Naive thymus-derived CD8-positive, alpha-beta T cell (primary cell): ENCODE results near the gene PPP1R14B. TPM values are rescaled to one million over a fixed set of nuclear protein-coding genes. Genes with fewer than 3 reads are reported as not detected.

Experiments used
- ATAC-seq, 2 donors: fragments of 150-1000 bp; cut with Tn5 transposase in 1 of 2; sonication (Bioruptor Pico), chemical (Tn5 transposase) in 1 of 2; 1 replicate in 1 of 2; 2 replicates in 1 of 2; pipeline ENCODE4 v1.10.0; 2021; ENCODE audit warnings: mild to moderate bottlenecking in 2 of 2, moderate library complexity in 2 of 2
- POLR2A ChIA-PET: fragments of 350-600 bp; sonication (Branson Sonifier 250); formaldehyde crosslinking; loops from one replicate; lab custom pipeline; 2021; ENCODE audit warnings: antibody characterized with exemption; lab: Charles Lee
- DNase-seq, 10 donors: peaks; one replicate each; pipeline versions ENCODE4 v3.0.0 to v3.0.0-alpha.2; 2020 to 2022
- H3K27ac Mint-ChIP-seq, 10 donors: one replicate each; pipeline ENCODE4 v1.8.0; 2020 to 2022; ENCODE audit warnings: mild to moderate bottlenecking in 10 of 10, mixed read lengths in 10 of 10, moderate library complexity in 4 of 10, inconsistent platforms in 1 of 10
- H3K27me3 Mint-ChIP-seq, 5 donors: one replicate each; pipeline ENCODE4 v1.8.0; 2021 to 2022; ENCODE audit warnings: mixed read lengths in 5 of 5
- H3K36me3 Mint-ChIP-seq, 3 donors: one replicate each; pipeline ENCODE4 v1.8.0; 2020 to 2022; ENCODE audit warnings: mixed read lengths in 3 of 3, mild to moderate bottlenecking in 2 of 3, inconsistent platforms in 1 of 3
- H3K4me1 Mint-ChIP-seq, 4 donors: one replicate each; pipeline ENCODE4 v1.8.0; 2021 to 2022; ENCODE audit warnings: mixed read lengths in 4 of 4
- H3K4me3 Mint-ChIP-seq, 10 donors: one replicate each; pipeline ENCODE4 v1.8.0; 2020 to 2022; ENCODE audit warnings: mild to moderate bottlenecking in 10 of 10, mixed read lengths in 10 of 10, moderate library complexity in 6 of 10, inconsistent platforms in 1 of 10
- H3K9me3 Mint-ChIP-seq, 9 donors: one replicate each; pipeline ENCODE4 v1.8.0; 2020 to 2022; ENCODE audit warnings: mixed read lengths in 9 of 9, mild to moderate bottlenecking in 3 of 9, inconsistent platforms in 1 of 9, moderate library complexity in 1 of 9
- polyA plus RNA-seq, 3 donors: library from polyadenylated mRNA; unstranded; fragments of 300-500 nt; fragmentation: Illumina TruSeq; gene quantifications; one replicate each; pipeline ENCODE4 v1.2.3, GENCODE V29; 2021
- total RNA-seq, 8 experiments: library from RNA in 2 of 8; stranded (reverse) in 2 of 8; gene quantifications; one replicate each; pipeline ENCODE4 v1.2.3 and lab custom pipeline; 2021 to 2026

PPP1R14B gene
- total and polyA plus RNA-seq, 5 experiments from 2014 or later: 22.4 to 50.6 (median 45.4) TPM

- H3K27ac Mint-ChIP-seq: peak overlapping the region in 2 of 10 donors; percentile 29 to 75
- POLR2A ChIA-PET: interaction anchor here (0.5 to 9.9 kb wide), 3 partner anchors 16 to 83 kb away, joined by 3 to 140 read pairs (median 5); no protein-coding TSS in a partner anchor
- H3K4me1 Mint-ChIP-seq: peaks cover 10 to 31% (median 29%) of the 10 kb centered on the region in 4 donors
- no peaks in the 10 kb centered on the region for H3K9me3 Mint-ChIP-seq
- ATAC-seq (no peak), DNase-seq (peak in 1 of 10 donors; percentile 57)
- H3K36me3 Mint-ChIP-seq: no peaks in the 10 kb centered on the region
- H3K4me3 Mint-ChIP-seq: peak overlapping the region in 5 of 10 donors; percentile 18 to 62 (median 36)
- peaks cover 2 to 17% (median 11%) of the 10 kb centered on the region in 5 donors for H3K27me3 Mint-ChIP-seq
Observed at GRCh38 chr11:64287676-64288352, 41.1 kb upstream of the PPP1R14B start.

- Mint-ChIP-seq H3K4me1 (peaks cover 11 to 28% (median 26%) of the 10 kb centered on the region in 4 donors), H3K9me3 (no peaks in the 10 kb centered on the region), H3K27me3 (peaks cover 2 to 10% (median 8%) of the 10 kb centered on the region in 5 donors), H3K36me3 (peaks cover 0 to 3% (median 0%) of the 10 kb centered on the region in 3 donors), H3K4me3 (peak overlapping the region; percentile 61 to 88 (median 82)), H3K27ac (peak overlapping the region; percentile 29 to 94 (median 87))
- POLR2A ChIA-PET: interaction anchor here (2.7 to 9.9 kb wide), 2 partner anchors 16 to 18 kb away, joined by 18 to 140 read pairs; partner anchors contain the start of gene ESRRA
- DNase-seq (no peak), ATAC-seq (no peak)
Observed at GRCh38 chr11:64286801-64287159, 40.0 kb upstream of the PPP1R14B start.

DNA sequence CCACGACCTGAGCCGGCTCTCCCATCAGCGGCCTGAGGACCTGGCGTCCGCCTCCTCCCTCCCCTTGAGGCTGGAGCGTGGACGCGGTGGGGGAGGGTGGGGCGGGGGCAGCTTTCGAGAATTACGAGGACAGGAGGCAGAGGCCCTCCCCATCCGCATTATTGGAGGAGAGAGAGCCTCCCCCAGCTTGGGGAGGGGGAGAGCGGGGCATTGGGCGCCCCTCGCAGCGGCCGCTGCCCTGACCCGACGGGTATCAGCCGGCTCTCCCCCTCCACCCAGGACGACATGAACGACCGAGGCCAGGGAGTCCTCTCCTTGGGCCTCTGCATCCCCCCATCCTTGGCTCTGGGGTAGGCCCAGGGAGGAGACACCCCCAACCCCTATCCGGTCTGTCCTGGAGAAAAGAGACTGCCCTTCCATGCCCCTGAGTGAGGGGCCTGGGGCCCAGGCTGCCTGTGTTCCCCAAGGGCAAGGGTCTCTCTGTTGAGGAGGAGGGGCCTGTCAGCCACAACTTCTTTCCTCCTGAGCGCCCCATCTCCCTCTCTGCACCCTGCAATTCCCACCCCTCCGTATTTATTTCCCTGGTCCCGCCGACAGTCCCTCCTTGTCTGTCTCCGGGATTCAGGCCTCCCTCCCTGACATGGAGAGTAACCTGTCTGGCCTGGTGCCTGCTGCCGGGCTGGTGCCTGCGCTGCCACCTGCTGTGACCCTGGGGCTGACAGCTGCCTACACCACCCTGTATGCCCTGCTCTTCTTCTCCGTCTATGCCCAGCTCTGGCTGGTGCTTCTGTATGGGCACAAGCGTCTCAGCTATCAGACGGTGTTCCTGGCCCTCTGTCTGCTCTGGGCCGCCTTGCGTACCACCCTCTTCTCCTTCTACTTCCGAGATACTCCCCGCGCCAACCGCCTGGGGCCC lies 39.4 kb upstream of the PPP1R14B start:
- POLR2A ChIA-PET: interaction anchor here (0.9 to 9.9 kb wide), 9 partner anchors 15 to 493 kb away, joined by 3 to 140 read pairs (median 11); partner anchors contain the start of genes ESRRA, FERMT3, NUDT22 and PPP1R14B
- H3K27ac Mint-ChIP-seq: peak overlapping the region; percentile 29 to 97 (median 87)
- peak in 1 of 10 donors; percentile 63 for DNase-seq
- peaks cover 2 to 9% (median 8%) of the 10 kb centered on the region in 5 donors for H3K27me3 Mint-ChIP-seq
- H3K4me1 Mint-ChIP-seq: peaks cover 11 to 31% (median 27%) of the 10 kb centered on the region in 4 donors
- no peaks in the 10 kb centered on the region for H3K9me3 Mint-ChIP-seq
- no peak for ATAC-seq
- H3K4me3 Mint-ChIP-seq: peak overlapping the region; percentile 61 to 88 (median 82)
- H3K36me3 Mint-ChIP-seq: peaks cover 0 to 8% (median 2%) of the 10 kb centered on the region in 3 donors

- DNase-seq (peak; percentile 86 to 100 (median 92)), ATAC-seq (peak; percentile 72 to 79)
- POLR2A ChIA-PET: interaction anchor here (0.5 to 9.9 kb wide), 18 partner anchors 10 to 494 kb away, joined by 3 to 140 read pairs (median 6); partner anchors contain the start of genes DNAJC4, ESRRA, FERMT3 and FKBP2
- Mint-ChIP-seq H3K27me3 (peaks cover 0 to under 1% (median 0%) of the 10 kb centered on the region in 5 donors), H3K9me3 (no peaks in the 10 kb centered on the region), H3K4me1 (peaks cover 8 to 29% (median 21%) of the 10 kb centered on the region in 4 donors), H3K27ac (peak within 1 kb of the TSS; percentile 74 to 99 (median 97)), H3K36me3 (peaks cover 0 to 9% (median 2%) of the 10 kb centered on the region in 3 donors), H3K4me3 (peak within 1 kb of the TSS; percentile 85 to 94 (median 90))
Observed at GRCh38 chr11:64284962-64285884, 38.5 kb upstream of the PPP1R14B start, which contains the start of gene GPR137. GPR137 (plus strand) TSS chr11:64285848; CDS start chr11:64286525, 677 bp downstream.

DNA sequence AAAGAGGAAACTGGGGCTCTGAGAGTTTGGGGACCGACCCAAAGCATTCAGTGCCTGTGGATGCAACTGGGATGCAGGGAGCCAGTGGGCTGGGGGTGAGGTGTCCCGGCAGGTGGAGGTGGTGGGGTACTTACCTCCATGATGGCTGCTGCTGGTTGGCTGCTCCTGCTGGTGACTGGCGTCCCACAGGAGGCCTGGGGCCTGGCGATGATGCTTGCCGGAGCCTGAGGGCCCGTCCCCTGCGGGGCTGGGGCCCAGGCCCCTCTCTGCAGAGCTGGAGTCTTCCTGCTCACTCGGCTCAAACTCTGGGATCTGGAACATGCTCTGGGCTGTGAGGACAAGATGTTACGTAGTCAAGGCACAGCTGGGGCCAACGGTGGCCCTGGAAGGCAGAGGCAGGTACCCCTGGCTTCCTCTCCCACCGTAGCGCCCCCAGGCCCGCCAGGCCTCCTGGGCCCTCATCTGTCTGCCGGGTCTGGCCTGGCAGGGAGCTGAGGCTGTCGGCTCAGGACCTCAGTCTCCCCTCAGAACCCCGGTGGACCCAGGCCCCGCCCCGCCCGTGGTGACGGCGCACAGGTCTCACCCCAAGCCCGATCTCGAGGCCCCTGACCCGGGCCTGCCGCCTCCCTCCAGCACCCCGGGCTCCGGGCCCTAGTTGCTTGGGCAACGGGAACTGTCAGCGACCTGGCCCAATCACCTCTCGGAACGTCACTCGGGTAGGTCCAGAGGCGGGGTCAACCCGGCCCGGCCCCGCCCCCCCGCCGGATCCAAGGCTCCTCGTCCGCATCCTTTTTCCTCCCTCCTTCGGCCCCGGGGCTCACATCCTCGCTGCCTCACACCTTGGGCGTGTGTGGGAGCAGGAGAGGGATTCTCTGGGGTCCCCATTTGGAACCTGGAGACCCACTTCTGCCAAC lies 37.6 kb upstream of the PPP1R14B start, which contains the start of gene BAD:
Gene BAD (minus strand): TSS at position 618 of the 914 bp plus-strand sequence. CDS start 297 bp downstream, at position 321.
- DNase-seq: peak; percentile 86 to 96 (median 88)
- ATAC-seq: peak; percentile 78 to 79
- POLR2A ChIA-PET: interaction anchor here (0.6 to 9.9 kb wide), 18 partner anchors 9 to 494 kb away, joined by 3 to 140 read pairs (median 6); partner anchors contain the start of genes DNAJC4, ESRRA, FERMT3 and FKBP2
- peak within 1 kb of the TSS; percentile 85 to 94 (median 90) for H3K4me3 Mint-ChIP-seq
- no peaks in the 10 kb centered on the region for H3K27me3 Mint-ChIP-seq
- H3K4me1 Mint-ChIP-seq: peaks cover 8 to 29% (median 21%) of the 10 kb centered on the region in 4 donors
- H3K27ac Mint-ChIP-seq: peak within 1 kb of the TSS; percentile 74 to 99 (median 97)
- peaks cover 0 to 11% (median 2%) of the 10 kb centered on the region in 3 donors for H3K36me3 Mint-ChIP-seq
- H3K9me3 Mint-ChIP-seq: no peaks in the 10 kb centered on the region

- Mint-ChIP-seq H3K27ac (peak overlapping the region in 8 of 10 donors; percentile 14 to 98 (median 88)), H3K4me3 (peak overlapping the region; percentile 14 to 90 (median 68)), H3K9me3 (no peaks in the 10 kb centered on the region), H3K36me3 (peaks cover 0 to 13% (median 2%) of the 10 kb centered on the region in 3 donors), H3K4me1 (peaks cover 8 to 29% (median 21%) of the 10 kb centered on the region in 4 donors), H3K27me3 (no peaks in the 10 kb centered on the region)
- ATAC-seq: no peak
- POLR2A ChIA-PET: interaction anchor here (0.6 to 9.9 kb wide), 9 partner anchors 8 to 92 kb away, joined by 4 to 140 read pairs (median 9); partner anchors contain the start of genes ESRRA, FERMT3, FKBP2 and PPP1R14B
- DNase-seq: no peak
Observed at GRCh38 chr11:64283092-64283491, 36.3 kb upstream of the PPP1R14B start.

DNA sequence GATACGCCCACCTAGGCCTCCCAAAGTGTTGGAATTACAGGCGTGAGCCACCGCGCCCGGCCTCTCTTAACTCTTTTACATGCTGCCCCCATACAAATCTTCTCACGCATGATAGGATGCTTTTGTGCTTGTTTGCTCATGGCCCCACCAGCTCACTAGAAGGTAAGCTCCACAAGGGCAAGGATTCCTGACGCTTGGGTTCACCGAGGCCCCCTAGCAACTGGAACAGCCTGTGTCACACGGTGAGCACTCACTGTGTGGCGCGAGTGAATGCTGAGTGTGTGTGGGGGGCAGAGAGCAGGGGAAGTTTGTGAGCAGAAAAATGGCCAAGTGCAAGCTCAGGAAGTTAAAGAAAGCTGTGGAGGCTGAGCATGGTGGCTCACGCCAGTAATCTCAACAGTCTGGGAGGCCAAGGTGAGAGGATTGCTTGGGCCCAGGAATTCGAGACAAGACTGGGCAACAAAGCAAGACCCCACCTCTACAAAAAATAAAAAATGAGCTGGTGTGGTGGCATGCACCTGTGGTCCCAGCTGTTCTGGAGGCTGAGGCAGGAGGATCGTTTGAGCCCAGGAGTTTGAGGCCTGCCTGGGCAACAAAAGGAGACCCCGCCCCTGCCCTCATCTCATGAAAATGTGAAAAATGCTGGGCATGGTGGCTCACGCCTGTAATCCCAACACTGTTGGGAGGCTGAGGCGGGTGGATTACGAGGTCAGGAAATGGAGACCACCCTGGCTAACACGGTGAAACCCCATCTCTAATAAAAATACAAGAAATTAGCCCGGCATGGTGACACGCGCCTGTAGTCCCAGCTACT lies 35.4 kb upstream of the PPP1R14B start:
- no peak for DNase-seq
- peaks cover 6 to 27% (median 21%) of the 10 kb centered on the region in 4 donors for H3K4me1 Mint-ChIP-seq
- H3K9me3 Mint-ChIP-seq: no peaks in the 10 kb centered on the region
- no peak overlapping the region for H3K4me3 Mint-ChIP-seq
- no peaks in the 10 kb centered on the region for H3K27me3 Mint-ChIP-seq
- H3K27ac Mint-ChIP-seq: peak overlapping the region in 2 of 10 donors; percentile 82 to 97
- POLR2A ChIA-PET: interaction anchor here (0.7 to 9.9 kb wide), 5 partner anchors 12 to 394 kb away, joined by 3 to 140 read pairs (median 16); partner anchors contain the start of genes FERMT3, PRDX5 and TRMT112
- peaks cover 0 to 13% (median 2%) of the 10 kb centered on the region in 3 donors for H3K36me3 Mint-ChIP-seq
- ATAC-seq: no peak

- POLR2A ChIA-PET: no interaction called here
- H3K36me3 Mint-ChIP-seq: peaks cover 0 to 13% (median 2%) of the 10 kb centered on the region in 3 donors
- DNase-seq (peak in 1 of 10 donors; percentile 53), ATAC-seq (no peak)
- no peaks in the 10 kb centered on the region for H3K9me3 Mint-ChIP-seq
- H3K27ac Mint-ChIP-seq: no peak overlapping the region
- H3K4me1 Mint-ChIP-seq: peaks cover under 1 to 11% (median 8%) of the 10 kb centered on the region in 4 donors
- H3K27me3 Mint-ChIP-seq: no peaks in the 10 kb centered on the region
- H3K4me3 Mint-ChIP-seq: no peak overlapping the region
Observed at GRCh38 chr11:64278576-64279190, 31.9 kb upstream of the PPP1R14B start.
